Bronchial epithelial cell (primary cell): Measurements from ENCODE around the gene YAP1. TPM values are rescaled to one million over a fixed set of nuclear protein-coding genes. Genes with fewer than 3 reads are reported as not detected.

Experiments used
- DNase-seq: peaks from one replicate; pipeline ENCODE4 v3.0.0-alpha.2; 2010; ENCODE audit warnings: low read depth
- FAIRE-seq: peaks from 2 replicates; lab custom pipeline; 2011; peaks lifted over from hg19 to GRCh38; lab: Jason Lieb, UNC
- H3K27me3 ChIP-seq: 2 replicates; pipeline ENCODE4 v1.5.1; 2011; ENCODE audit warnings: low read length; ENCODE audit not compliant: control insufficient read depth, insufficient read depth
- H3K36me3 ChIP-seq: 2 replicates; pipeline ENCODE4 v1.5.1; 2011; ENCODE audit warnings: low read length; ENCODE audit not compliant: control insufficient read depth, insufficient read depth
- H3K4me3 ChIP-seq: 2 replicates; pipeline ENCODE4 v1.5.1; 2011; ENCODE audit warnings: mild to moderate bottlenecking, low read depth, low read length, control low read depth
- CTCF ChIP-seq: IDR thresholded peaks from 2 replicates; pipeline ENCODE4 v1.5.1; 2011; ENCODE audit warnings: mild to moderate bottlenecking, moderate library complexity, low read length, control low read depth, inconsistent platforms; ENCODE audit not compliant: insufficient read depth, severe bottlenecking
- total RNA-seq: library from RNA; depleted of rRNA; stranded (reverse); fragments of >200 nt; gene quantifications from 2 replicates; pipeline ENCODE4 v1.2.1, GENCODE V29; 2014

Gene YAP1
- total RNA-seq, 1 donor from 2014 or later, result 151 TPM

- FAIRE-seq (peak; percentile 23), DNase-seq (no peak)
- Histone ChIP-seq H3K27me3 (no peaks in the 10 kb centered on the region), H3K4me3 (no peak overlapping the region), H3K36me3 (peaks cover 2% of the 10 kb centered on the region)
- TF ChIP-seq CTCF, result no peak
Measured at GRCh38 chr11:102135256-102135655, 25.0 kb downstream of the YAP1 start.

GRCh38 chr11:102138223-102138622 lies 28.0 kb downstream of the YAP1 start:
- DNase-seq, result no peak
- Histone ChIP-seq H3K36me3 (no peaks in the 10 kb centered on the region), H3K27me3 (no peaks in the 10 kb centered on the region), H3K4me3 (no peak overlapping the region)
- FAIRE-seq, result no peak
- TF ChIP-seq CTCF, result no peak

GRCh38 chr11:102138670-102139069 lies 28.4 kb downstream of the YAP1 start:
- Histone ChIP-seq H3K27me3 (no peaks in the 10 kb centered on the region), H3K36me3 (no peaks in the 10 kb centered on the region), H3K4me3 (no peak overlapping the region)
- TF ChIP-seq CTCF, result no peak
- no peak for FAIRE-seq
- peak; percentile 88 for DNase-seq

- FAIRE-seq, result no peak
- H3K27me3 ChIP-seq, result no peaks in the 10 kb centered on the region
- DNase-seq, result peak; percentile 89
Measured at GRCh38 chr11:102139081-102139498, 28.8 kb downstream of the YAP1 start.

GRCh38 chr11:102142333-102142732 lies 32.1 kb downstream of the YAP1 start:
- Histone ChIP-seq H3K36me3 (peaks cover 1% of the 10 kb centered on the region), H3K27me3 (no peaks in the 10 kb centered on the region), H3K4me3 (no peak overlapping the region)
- FAIRE-seq (no peak), DNase-seq (no peak)
- no peak for TF ChIP-seq CTCF

More at GRCh38 chr11:102139081-102139498, 28.8 kb downstream of the YAP1 start:
- H3K36me3 ChIP-seq, result no peaks in the 10 kb centered on the region
- no peak overlapping the region for H3K4me3 ChIP-seq
- no peak for TF ChIP-seq CTCF

GRCh38 chr11:102143867-102144266 lies 33.6 kb downstream of the YAP1 start:
- TF ChIP-seq CTCF, result no peak
- DNase-seq (no peak), FAIRE-seq (no peak)
- H3K4me3 ChIP-seq, result no peak overlapping the region
- H3K36me3 ChIP-seq, result peaks cover 1% of the 10 kb centered on the region
- no peaks in the 10 kb centered on the region for H3K27me3 ChIP-seq
